ENCODE results near the gene HNRNPUL1.

Gene HNRNPUL1

GRCh38 chr19:41263850-41264580 is at the start of gene HNRNPUL1:
HNRNPUL1 (plus strand) TSS chr19:41264372; CDS start chr19:41264504, 132 bp downstream.
- peak; percentile 16 for TF ChIP-seq CTCF (IDR thresholded peaks at IDR 0.05; ENCODE audit: poor library complexity, severe bottlenecking)

GRCh38 chr19:41217741-41218140 is 46.4 kb upstream of the HNRNPUL1 start:
- H3K36me3 ChIP-seq (ENCODE audit: low read depth), result peaks cover 24% of the 10 kb centered on the region
- no peak for TF ChIP-seq CTCF (IDR thresholded peaks at IDR 0.05; ENCODE audit: poor library complexity, severe bottlenecking)
- H3K4me1 ChIP-seq (ENCODE audit: insufficient read depth, poor library complexity, severe bottlenecking), result peaks cover 10% of the 10 kb centered on the region
- peak overlapping the region; percentile 95 for H3K27ac ChIP-seq (ENCODE audit: poor library complexity, severe bottlenecking)
- H3K27me3 ChIP-seq (ENCODE audit: insufficient read depth, poor library complexity, severe bottlenecking), result no peaks in the 10 kb centered on the region
- ATAC-seq (ENCODE audit: low read depth) (no peak), DNase-seq (ENCODE audit: low spot score) (no peak)
- peak overlapping the region; percentile 67 for H3K4me3 ChIP-seq (ENCODE audit: severe bottlenecking)
- H3K9me3 ChIP-seq (ENCODE audit: severe bottlenecking), result no peaks in the 10 kb centered on the region

More at GRCh38 chr19:41263850-41264580, at the start of gene HNRNPUL1:
- Histone ChIP-seq H3K9me3 (ENCODE audit: severe bottlenecking) (no peaks in the 10 kb centered on the region), H3K4me3 (ENCODE audit: severe bottlenecking) (peak within 1 kb of the TSS; percentile 87), H3K27me3 (ENCODE audit: insufficient read depth, poor library complexity, severe bottlenecking) (no peaks in the 10 kb centered on the region), H3K27ac (ENCODE audit: poor library complexity, severe bottlenecking) (peak within 1 kb of the TSS; percentile 94), H3K4me1 (ENCODE audit: insufficient read depth, poor library complexity, severe bottlenecking) (peaks cover 5% of the 10 kb centered on the region), H3K36me3 (ENCODE audit: low read depth) (peaks cover 35% of the 10 kb centered on the region)
- ATAC-seq (ENCODE audit: low read depth) (peak; percentile 65; the same call in 2 of the 3 replicates), DNase-seq (ENCODE audit: low spot score) (peak; percentile 96)

GRCh38 chr19:41218249-41218614 is 45.9 kb upstream of the HNRNPUL1 start:
- H3K36me3 ChIP-seq (ENCODE audit: low read depth), result peaks cover 29% of the 10 kb centered on the region
- TF ChIP-seq CTCF (IDR thresholded peaks at IDR 0.05; ENCODE audit: poor library complexity, severe bottlenecking), result no peak
- DNase-seq (ENCODE audit: low spot score) (no peak), ATAC-seq (ENCODE audit: low read depth) (no peak)
- peak overlapping the region; percentile 67 for H3K4me3 ChIP-seq (ENCODE audit: severe bottlenecking)
- no peaks in the 10 kb centered on the region for H3K27me3 ChIP-seq (ENCODE audit: insufficient read depth, poor library complexity, severe bottlenecking)
- no peaks in the 10 kb centered on the region for H3K9me3 ChIP-seq (ENCODE audit: severe bottlenecking)
- H3K4me1 ChIP-seq (ENCODE audit: insufficient read depth, poor library complexity, severe bottlenecking), result peaks cover 15% of the 10 kb centered on the region
- peak overlapping the region; percentile 95 for H3K27ac ChIP-seq (ENCODE audit: poor library complexity, severe bottlenecking)

GRCh38 chr19:41218615-41219507 is 45.3 kb upstream of the HNRNPUL1 start, which contains the start of gene AXL:
AXL (plus strand) TSS chr19:41219223; CDS start chr19:41219393, 170 bp downstream.
- H3K4me3 ChIP-seq (ENCODE audit: severe bottlenecking), result peak within 1 kb of the TSS; percentile 67
- no peaks in the 10 kb centered on the region for H3K27me3 ChIP-seq (ENCODE audit: insufficient read depth, poor library complexity, severe bottlenecking)
- peak; percentile 77 for ATAC-seq (ENCODE audit: low read depth)
- DNase-seq (ENCODE audit: low spot score), result peak; percentile 96
- TF ChIP-seq CTCF (IDR thresholded peaks at IDR 0.05; ENCODE audit: poor library complexity, severe bottlenecking), result no peak
- peak within 1 kb of the TSS; percentile 95 for H3K27ac ChIP-seq (ENCODE audit: poor library complexity, severe bottlenecking)
- H3K4me1 ChIP-seq (ENCODE audit: insufficient read depth, poor library complexity, severe bottlenecking), result peaks cover 21% of the 10 kb centered on the region
- H3K9me3 ChIP-seq (ENCODE audit: severe bottlenecking), result no peaks in the 10 kb centered on the region
- H3K36me3 ChIP-seq (ENCODE audit: low read depth), result peaks cover 31% of the 10 kb centered on the region

All from RWPE2 (cell line).